Panc1 (cell line): ENCODE results near the gene RPL19.

ENCODE experiments used
- CTCF ChIP-seq: fragments of 450-650 bp; IDR thresholded peaks from 2 replicates; pipeline ENCODE4 v1.5.1; 2017; ENCODE audit warnings: mild to moderate bottlenecking
- POLR2AphosphoS5 ChIP-seq: IDR thresholded peaks from 2 replicates; pipeline ENCODE4 v1.6.1; 2012; ENCODE audit warnings: mild to moderate bottlenecking, low read depth, low read length, moderate library complexity
- TCF7L2 ChIP-seq: IDR thresholded peaks from 2 replicates; pipeline ENCODE4 v1.6.1; 2011; ENCODE audit warnings: mild to moderate bottlenecking, low read depth, low read length, inconsistent platforms

- no peak for TF ChIP-seq CTCF
- TF ChIP-seq TCF7L2: no peak
- TF ChIP-seq POLR2AphosphoS5: no peak
Measured at GRCh38 chr17:39221572-39221971, 21.5 kb downstream of the RPL19 start.
